Ureter (tissue), 1 donor: Measurements from ENCODE around the gene MRPS18B. TPM values are rescaled to one million over a fixed set of nuclear protein-coding genes. Genes with fewer than 3 reads are reported as not detected.

Experiments used
- total RNA-seq: library from RNA; stranded (reverse); gene quantifications from one replicate; pipeline ENCODE4 v1.2.4, GENCODE V29; 2023
- donor health status: DM: yes; HTN: yes; CAD: no.

Gene MRPS18B
- total RNA-seq, 1 donor from 2014 or later: 56.0 TPM

Other genes with a start within 250 kb of the MRPS18B start
- gene HLA-E, start 128.3 kb upstream of the MRPS18B start, total RNA-seq: 330 TPM
- gene GNL1, start 61.4 kb upstream of the MRPS18B start, total RNA-seq: 72.6 TPM
- 17.3 TPM for gene PRR3, start 60.5 kb upstream of the MRPS18B start, total RNA-seq
- 63.9 TPM for gene ABCF1, start 46.4 kb upstream of the MRPS18B start, total RNA-seq
- gene PPP1R10, start 597 bp upstream of the MRPS18B start, total RNA-seq: 93.7 TPM
- 22.7 TPM for gene ATAT1, start 9.0 kb downstream of the MRPS18B start, total RNA-seq
- gene C6orf136, start 29.3 kb downstream of the MRPS18B start, total RNA-seq: 27.1 TPM
- 31.5 TPM for gene DHX16, start 55.2 kb downstream of the MRPS18B start, total RNA-seq
- 31.5 TPM for gene PPP1R18, start 68.8 kb downstream of the MRPS18B start, total RNA-seq
- 12.3 TPM for gene NRM, start 73.1 kb downstream of the MRPS18B start, total RNA-seq
- 41.1 TPM for gene MDC1, start 99.4 kb downstream of the MRPS18B start, total RNA-seq
- gene TUBB, start 102.5 kb downstream of the MRPS18B start, total RNA-seq: 357 TPM
- gene FLOT1, start 124.8 kb downstream of the MRPS18B start, total RNA-seq: 133 TPM
- 23.8 TPM for gene IER3, start 126.7 kb downstream of the MRPS18B start, total RNA-seq